GM19438 (cell line): ENCODE results near the gene TERT.

ENCODE experiments used
- ATAC-seq: cut with Tn5 transposase; IDR thresholded peaks from one replicate; pipeline ENCODE4 v1.9.1; 2021; ENCODE audit warnings: low read depth; ENCODE audit not compliant: unreplicated experiment

TERT gene

GRCh38 chr5:1265026-1265425 lies 29.8 kb downstream of the TERT start:
- no peak for ATAC-seq

- no peak for ATAC-seq
These were observed 30.7 kb downstream of the TERT start for GRCh38 chr5:1264211-1264610.

GRCh38 chr5:1262381-1262780 lies 32.5 kb downstream of the TERT start:
- ATAC-seq: no peak

- no peak for ATAC-seq
These were observed 33.2 kb downstream of the TERT start for GRCh38 chr5:1261643-1262042.

DNA sequence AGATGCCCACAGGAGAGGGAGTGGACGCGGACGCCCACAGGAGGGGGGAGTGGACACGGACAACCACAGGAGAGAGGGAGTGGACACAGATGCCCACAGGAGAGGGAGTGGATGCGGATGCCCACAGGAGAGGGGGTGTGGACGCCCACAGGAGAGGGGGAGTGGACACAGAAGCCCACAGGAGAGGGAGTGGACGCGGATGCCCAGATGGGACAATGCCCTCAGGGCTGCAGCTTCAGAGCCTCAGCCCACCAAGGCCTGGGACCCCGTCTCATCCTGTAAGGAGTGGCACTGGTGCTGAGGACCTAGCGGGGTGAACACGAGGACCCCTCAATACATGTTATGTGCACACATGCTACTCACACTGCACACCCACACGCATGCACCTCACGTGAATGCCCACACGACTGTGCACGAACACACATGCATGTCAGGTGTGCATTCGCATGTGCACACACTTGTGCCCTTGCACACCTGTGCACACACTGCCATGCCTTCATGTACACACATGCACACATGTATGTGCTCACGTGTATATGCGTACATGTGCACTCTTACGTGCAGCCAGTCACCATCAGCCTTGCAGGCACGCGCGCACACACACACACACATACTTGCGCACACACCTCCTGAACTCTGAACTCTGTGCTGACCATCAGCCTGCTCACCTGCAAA lies 34.9 kb downstream of the TERT start:
- no peak for ATAC-seq

DNA sequence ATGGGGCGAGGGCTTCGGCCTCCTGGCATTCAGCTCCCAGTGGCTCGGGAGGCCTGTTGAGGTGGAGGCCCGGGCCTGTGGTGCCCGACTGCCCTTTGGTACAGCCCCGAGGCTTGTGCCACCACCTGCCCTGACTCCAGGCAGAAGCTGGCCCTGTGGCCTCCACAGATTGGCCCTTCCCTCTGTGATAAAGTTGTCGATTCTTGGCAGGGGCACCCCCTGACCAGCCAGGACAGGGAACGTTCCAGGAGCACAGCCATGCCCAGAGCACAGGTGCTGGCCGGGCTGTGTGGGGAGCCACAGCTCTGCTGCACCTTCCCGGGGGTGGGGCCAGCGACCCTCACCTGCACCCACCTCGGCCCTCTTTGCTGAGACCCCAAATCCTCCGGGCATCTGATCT lies 37.0 kb downstream of the TERT start:
- ATAC-seq: no peak

GRCh38 chr5:1257363-1257762 lies 37.5 kb downstream of the TERT start:
- no peak for ATAC-seq

DNA sequence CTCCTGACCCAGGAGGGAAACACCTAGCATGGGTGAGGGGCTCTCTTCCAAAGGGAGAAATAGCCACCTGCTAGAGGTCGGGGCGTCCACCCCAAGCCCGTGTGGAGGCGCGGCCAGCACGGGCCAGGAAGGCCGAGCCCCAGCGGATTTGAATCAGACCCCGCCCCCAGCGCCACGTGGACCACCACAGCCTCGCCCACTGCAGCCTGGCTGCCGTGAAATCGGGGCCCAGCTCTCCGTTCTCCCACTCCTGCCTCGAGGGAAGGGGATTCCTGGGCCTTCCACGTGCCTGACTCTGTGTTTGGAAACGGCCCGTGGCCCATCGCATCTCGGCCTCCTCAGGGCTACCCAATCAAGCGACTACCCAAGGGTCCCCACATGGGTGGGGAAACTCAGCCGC lies 38.1 kb downstream of the TERT start:
- no peak for ATAC-seq

GRCh38 chr5:1255081-1255561 lies 39.7 kb downstream of the TERT start:
- ATAC-seq: no peak

DNA sequence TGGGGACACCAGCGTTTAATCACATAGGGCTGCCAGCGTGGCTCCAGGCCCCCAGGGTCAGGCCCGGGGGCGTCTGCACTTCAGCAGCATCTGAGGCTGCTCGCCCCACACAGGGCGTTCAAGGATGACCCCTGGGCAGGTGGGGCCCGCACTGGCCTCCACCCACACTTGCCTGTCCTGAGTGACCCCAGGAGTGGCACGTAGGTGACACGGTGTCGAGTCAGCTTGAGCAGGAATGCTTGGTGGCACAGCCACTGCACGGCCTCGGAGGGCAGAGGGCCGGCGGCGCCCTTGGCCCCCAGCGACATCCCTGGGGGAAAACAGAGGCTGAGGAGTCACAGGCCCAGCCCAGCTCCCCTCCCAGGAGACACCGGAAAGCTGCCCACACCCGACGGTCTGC lies 40.7 kb downstream of the TERT start:
- no peak for ATAC-seq

GRCh38 chr5:1253456-1254105 lies 41.3 kb downstream of the TERT start:
- no peak for ATAC-seq

GRCh38 chr5:1252681-1253080 lies 42.2 kb downstream of the TERT start:
- no peak for ATAC-seq

DNA sequence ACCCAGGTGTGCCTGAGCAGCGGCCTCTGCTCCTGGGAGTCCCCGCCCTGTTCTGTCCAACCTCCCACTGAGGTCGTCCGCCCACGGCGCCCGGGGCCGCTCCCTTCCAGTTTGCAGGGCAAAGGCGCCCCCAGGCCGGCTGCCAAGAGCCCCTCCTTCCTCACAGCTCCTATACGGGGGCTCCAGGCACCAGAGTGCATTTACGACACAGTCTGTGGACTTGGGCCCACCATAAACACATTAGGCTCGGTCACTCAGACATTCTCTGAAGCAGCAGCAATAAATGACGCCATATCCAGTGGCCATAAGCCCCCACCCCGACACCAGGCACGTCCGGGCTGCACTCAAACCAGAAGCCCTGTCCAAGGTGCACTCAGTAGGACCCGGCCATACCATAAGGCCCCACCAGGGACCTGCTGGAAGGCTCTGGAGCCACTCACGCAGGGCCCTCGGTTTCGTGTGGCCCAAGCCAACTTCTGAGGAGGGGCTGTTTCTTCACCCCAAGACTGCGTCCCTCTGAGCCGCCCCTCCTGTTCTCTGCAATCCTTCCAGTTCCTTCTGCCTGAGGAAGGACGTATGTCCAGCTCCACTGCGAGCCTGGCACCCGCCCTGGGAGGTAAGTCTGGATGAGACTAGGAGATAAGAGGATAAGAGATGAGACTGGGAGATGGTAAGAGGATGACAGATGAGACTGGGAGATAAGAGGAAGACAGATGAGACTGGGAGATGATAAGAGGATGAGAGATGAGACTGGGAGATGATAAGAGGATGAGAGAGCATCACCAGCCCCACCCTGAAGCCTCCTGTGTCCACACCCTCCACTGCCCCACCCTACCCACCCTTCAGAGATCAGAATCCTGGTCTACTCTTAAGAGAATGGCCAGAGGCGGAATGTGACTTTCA lies 42.9 kb downstream of the TERT start:
- no peak for ATAC-seq

DNA sequence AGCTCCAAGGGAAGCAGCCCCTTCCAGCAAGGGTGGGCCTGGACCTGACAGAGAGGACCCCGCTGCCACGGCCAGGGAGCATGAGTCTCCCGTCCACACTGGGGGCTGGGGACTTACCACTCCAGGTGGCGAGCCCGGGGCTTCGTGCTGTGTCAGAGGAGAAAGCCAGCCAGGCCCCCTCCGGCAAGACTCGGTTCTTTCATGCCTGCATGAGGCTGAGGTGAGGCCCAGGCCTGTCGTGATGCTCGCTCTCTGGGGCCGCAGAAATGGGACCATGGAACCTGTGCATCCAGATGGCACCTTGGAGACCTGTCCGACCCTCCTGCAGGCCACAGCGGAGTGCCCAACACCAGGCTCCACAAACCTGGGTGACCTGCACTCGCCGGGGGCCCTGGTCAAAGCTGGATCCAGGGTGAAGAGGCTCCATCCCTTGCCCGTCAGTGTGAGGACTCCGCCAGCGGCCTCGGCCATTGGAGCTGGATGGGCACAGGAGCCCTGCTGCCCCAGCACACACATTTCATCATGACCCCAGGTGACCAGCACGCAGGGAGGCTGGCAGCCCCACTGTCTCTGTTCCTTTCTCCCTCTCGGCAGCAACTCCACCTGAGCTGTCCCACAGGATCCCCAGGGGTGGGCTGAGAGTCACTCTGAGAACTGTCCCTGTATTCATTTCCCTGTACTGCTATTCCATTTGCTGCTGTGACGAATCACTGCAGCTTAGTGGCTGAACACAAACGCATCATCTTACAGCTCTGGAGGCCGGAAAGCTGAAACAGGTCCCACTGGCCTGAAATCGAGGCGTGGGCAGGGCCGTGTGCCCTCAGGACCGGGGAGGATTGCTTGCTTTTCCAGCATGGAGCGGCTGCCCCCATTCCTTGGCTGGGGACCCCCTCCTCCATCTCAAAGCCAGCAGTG lies 45.2 kb downstream of the TERT start:
- no peak for ATAC-seq

DNA sequence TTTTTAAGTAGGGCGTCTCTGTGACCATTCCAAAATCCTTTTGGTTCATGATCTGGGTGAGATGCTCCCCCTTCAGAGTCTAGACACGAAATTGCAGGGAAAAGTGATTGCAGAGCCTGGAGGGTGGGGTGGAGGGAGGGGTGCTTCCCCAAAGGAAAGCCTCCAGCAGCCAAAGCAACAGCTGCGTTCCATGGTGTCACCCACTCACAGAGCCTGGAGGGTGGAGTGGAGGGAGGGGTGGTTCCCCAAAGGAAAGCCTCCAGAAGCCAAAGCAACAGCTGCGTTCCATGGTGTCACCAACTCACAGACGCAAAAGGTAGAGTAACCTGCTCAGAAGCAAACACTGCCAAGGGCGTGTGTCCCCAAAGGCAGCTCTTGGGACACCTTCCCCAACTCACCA lies 47.1 kb downstream of the TERT start:
- no peak for ATAC-seq

- no peak for ATAC-seq
These were observed 48.0 kb downstream of the TERT start for GRCh38 chr5:1246711-1247431.

DNA sequence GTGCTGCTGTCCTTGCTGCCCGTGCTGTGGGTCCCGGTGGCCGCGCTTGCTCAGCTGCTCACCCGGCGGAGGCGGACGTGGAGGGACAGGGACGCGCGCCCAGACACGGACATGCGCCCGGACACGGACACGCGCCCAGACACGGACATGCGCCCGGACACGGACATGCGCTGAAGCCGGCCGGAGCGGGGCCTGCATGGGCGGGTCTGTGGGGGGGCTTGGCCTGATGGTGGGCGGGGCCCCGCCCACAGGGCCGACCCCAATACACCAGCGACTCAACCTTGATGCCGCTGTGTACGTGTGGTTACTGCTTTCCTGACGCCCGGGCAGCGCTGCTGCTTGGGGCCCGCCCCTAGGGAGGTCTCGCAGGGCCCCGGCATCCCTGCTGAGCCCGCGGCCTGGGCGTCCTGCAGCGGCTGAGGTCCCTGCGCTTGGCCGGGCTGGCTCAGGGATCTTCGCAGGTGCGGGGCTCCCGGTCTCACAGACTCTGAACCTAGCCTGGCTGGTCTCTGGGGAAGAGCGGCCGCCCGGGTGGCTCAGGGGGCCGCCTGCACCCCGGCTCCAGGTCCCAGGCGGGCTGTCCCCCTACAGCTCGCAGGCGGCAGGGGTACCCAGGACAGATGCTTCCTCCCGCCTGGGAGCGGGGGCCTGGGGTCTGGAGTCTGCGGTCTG lies 48.8 kb downstream of the TERT start:
- ATAC-seq: no peak

GRCh38 chr5:1244976-1245375 lies 49.9 kb downstream of the TERT start:
- ATAC-seq: no peak

GRCh38 chr5:1244255-1244654 lies 50.6 kb downstream of the TERT start:
- ATAC-seq: no peak
